ENCODE results near the gene DYNC1H1.

Gene DYNC1H1

DNA sequence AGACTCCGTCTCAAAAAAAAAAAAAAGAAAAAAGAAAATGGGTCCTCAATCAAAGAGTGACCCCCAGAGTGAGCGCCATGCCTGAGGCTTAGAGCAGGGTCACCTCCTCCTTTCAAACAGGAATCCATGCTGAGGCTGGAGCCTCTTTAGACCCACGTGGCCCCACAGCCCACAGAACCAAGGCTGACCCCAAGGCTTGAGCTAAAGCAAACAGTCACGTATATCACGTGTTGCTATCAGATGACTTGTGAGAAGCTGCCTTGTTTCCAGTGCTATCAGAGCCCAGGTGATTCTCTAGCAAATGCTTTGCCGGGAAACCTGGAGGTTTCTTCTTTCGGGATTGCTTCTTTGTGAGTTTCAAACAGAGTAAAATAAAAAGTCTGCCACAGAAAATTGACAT is 31.7 kb upstream of the DYNC1H1 start:
- no peak overlapping the region for H3K27ac ChIP-seq
- no peak for TF ChIP-seq CTCF (IDR thresholded peaks at IDR 0.05)
- no peaks in the 10 kb centered on the region for H3K4me1 ChIP-seq
- no peak overlapping the region for H3K9ac ChIP-seq
- H3K36me3 ChIP-seq (ENCODE audit: control insufficient read depth, insufficient read depth, low read length) = no peaks in the 10 kb centered on the region
- no peaks in the 10 kb centered on the region for H3K27me3 ChIP-seq (ENCODE audit: control insufficient read depth, insufficient read depth, low read length)
- no peaks in the 10 kb centered on the region for H3K79me2 ChIP-seq
- H3K9me3 ChIP-seq (ENCODE audit: control insufficient read depth, low read length) = no peaks in the 10 kb centered on the region
- no peak overlapping the region for H3K4me2 ChIP-seq (ENCODE audit: low read length)
- H3K4me3 ChIP-seq (ENCODE audit: low read depth, low read length) = no peak overlapping the region
- H2AFZ ChIP-seq = no peak overlapping the region

GRCh38 chr14:101933209-101933608 is 31.2 kb upstream of the DYNC1H1 start:
- Histone ChIP-seq H3K27me3 (ENCODE audit: control insufficient read depth, insufficient read depth, low read length) (no peaks in the 10 kb centered on the region), H2AFZ (no peak overlapping the region), H3K9ac (no peak overlapping the region), H3K27ac (no peak overlapping the region), H3K79me2 (no peaks in the 10 kb centered on the region), H3K4me2 (ENCODE audit: low read length) (no peak overlapping the region), H3K4me3 (ENCODE audit: low read depth, low read length) (no peak overlapping the region), H3K9me3 (ENCODE audit: control insufficient read depth, low read length) (no peaks in the 10 kb centered on the region), H3K4me1 (no peaks in the 10 kb centered on the region), H3K36me3 (ENCODE audit: control insufficient read depth, insufficient read depth, low read length) (no peaks in the 10 kb centered on the region)
- no peak for TF ChIP-seq CTCF (IDR thresholded peaks at IDR 0.05)

- no peaks in the 10 kb centered on the region for H3K36me3 ChIP-seq (ENCODE audit: control insufficient read depth, insufficient read depth, low read length)
- peaks cover 3% of the 10 kb centered on the region for H3K4me1 ChIP-seq
- TF ChIP-seq CTCF (IDR thresholded peaks at IDR 0.05) = no peak
- H2AFZ ChIP-seq = no peak overlapping the region
- no peak overlapping the region for H3K4me3 ChIP-seq (ENCODE audit: low read depth, low read length)
- no peak overlapping the region for H3K9ac ChIP-seq
- H3K4me2 ChIP-seq (ENCODE audit: low read length) = no peak overlapping the region
- no peaks in the 10 kb centered on the region for H3K27me3 ChIP-seq (ENCODE audit: control insufficient read depth, insufficient read depth, low read length)
- H3K79me2 ChIP-seq = no peaks in the 10 kb centered on the region
- H3K27ac ChIP-seq = no peak overlapping the region
- H3K9me3 ChIP-seq (ENCODE audit: control insufficient read depth, low read length) = no peaks in the 10 kb centered on the region
Measured at GRCh38 chr14:101934601-101935150, 29.7 kb upstream of the DYNC1H1 start.

DNA sequence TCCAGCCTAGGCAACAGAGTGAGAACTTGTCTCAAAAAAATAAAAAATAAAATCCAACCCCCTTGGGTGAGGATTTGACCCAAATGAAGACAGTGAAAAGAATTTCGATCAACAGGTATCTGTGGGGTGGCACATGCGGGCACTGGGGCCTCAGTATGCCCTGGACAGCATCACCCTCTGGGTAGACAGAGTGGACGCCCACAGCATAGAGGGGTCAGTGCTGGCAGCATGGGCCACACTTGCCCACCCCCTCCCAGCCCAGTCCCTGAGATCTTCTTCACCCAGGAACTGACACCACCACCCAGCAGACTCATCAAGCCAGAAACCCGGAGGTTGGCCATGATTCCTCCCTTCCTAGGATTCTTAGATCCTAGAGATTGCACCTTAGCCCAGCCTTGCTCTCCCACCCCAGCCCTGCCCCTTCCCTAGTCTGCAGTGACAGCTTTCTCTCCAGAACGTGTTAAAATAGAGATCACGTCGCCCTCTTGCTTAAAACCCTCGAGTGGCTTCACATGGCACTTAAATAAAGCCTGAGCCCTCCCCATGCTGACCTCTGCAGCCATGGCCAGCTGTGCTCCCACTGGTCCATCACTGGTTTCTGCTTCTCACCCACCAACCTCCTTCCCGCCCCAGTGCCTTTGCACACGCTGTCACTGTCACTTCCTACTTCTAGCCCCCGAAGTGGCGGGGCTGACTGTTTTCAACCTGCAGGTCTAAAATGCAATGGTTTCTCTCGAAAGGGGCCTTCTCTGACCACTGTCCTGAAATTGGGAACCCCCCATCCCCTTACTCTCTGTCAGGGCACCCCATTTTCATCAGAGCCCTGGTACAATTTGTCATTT is 26.2 kb upstream of the DYNC1H1 start:
- no peak overlapping the region for H3K9ac ChIP-seq
- TF ChIP-seq CTCF (IDR thresholded peaks at IDR 0.05) = no peak
- H3K79me2 ChIP-seq = no peaks in the 10 kb centered on the region
- H3K9me3 ChIP-seq (ENCODE audit: control insufficient read depth, low read length) = no peaks in the 10 kb centered on the region
- no peak overlapping the region for H3K4me2 ChIP-seq (ENCODE audit: low read length)
- H3K27me3 ChIP-seq (ENCODE audit: control insufficient read depth, insufficient read depth, low read length) = no peaks in the 10 kb centered on the region
- H3K4me1 ChIP-seq = peaks cover 3% of the 10 kb centered on the region
- H2AFZ ChIP-seq = peak overlapping the region; percentile 27
- no peak overlapping the region for H3K27ac ChIP-seq
- no peak overlapping the region for H3K4me3 ChIP-seq (ENCODE audit: low read depth, low read length)
- H3K36me3 ChIP-seq (ENCODE audit: control insufficient read depth, insufficient read depth, low read length) = no peaks in the 10 kb centered on the region
